WTC11 (cell line): ENCODE results near the gene NNT. TPM values are rescaled to one million over a fixed set of nuclear protein-coding genes. Genes with fewer than 3 reads are reported as not detected.
A peak's percentile ranks its signal among the peaks of the same experiment; 100 is the strongest.

Source experiments
- ATAC-seq: fragments of 200-7000 bp; cut with Tn5 transposase; 2 replicates; pipeline ENCODE4 v1.10.0; 2021; ENCODE audit warnings: mild to moderate bottlenecking, moderate library complexity
- CTCF ChIA-PET: fragments of 300-600 bp; sonication (Branson Sonifier 250); formaldehyde crosslinking; loops from one replicate; lab custom pipeline; 2021; ENCODE audit warnings: antibody characterized with exemption; lab: Charles Lee
- POLR2A ChIA-PET: fragments of 350-600 bp; sonication (Branson Sonifier 250); formaldehyde crosslinking; loops from one replicate; lab custom pipeline; 2021; ENCODE audit warnings: antibody characterized with exemption; lab: Charles Lee
- DNase-seq: peaks from one replicate; pipeline ENCODE4 v3.0.0; 2021; ENCODE audit warnings: low spot score
- H3K27ac Mint-ChIP-seq: 2 replicates; pipeline ENCODE4 v1.8.0; 2021; ENCODE audit warnings: mixed read lengths
- H3K27me3 Mint-ChIP-seq: 2 replicates; pipeline ENCODE4 v1.8.0; 2021; ENCODE audit warnings: low read depth, mild to moderate bottlenecking, moderate library complexity, mixed read lengths
- H3K36me3 Mint-ChIP-seq: 2 replicates; pipeline ENCODE4 v1.8.0; 2021; ENCODE audit warnings: mixed read lengths
- H3K4me1 Mint-ChIP-seq: 2 replicates; pipeline ENCODE4 v1.8.0; 2022; ENCODE audit warnings: mixed read lengths
- H3K4me3 Mint-ChIP-seq: 2 replicates; pipeline ENCODE4 v1.8.0; 2021; ENCODE audit warnings: mild to moderate bottlenecking, moderate library complexity, mixed read lengths
- H3K9me3 Mint-ChIP-seq: 2 replicates; pipeline ENCODE4 v1.8.0; 2021; ENCODE audit warnings: mixed read lengths
- CREM ChIP-seq: sonication (generic); formaldehyde crosslinking; IDR thresholded peaks from 2 replicates; pipeline ENCODE4 v1.8.1; 2022; ENCODE audit warnings: mild to moderate bottlenecking, missing genetic modification reagents, moderate library complexity
- ETV6 ChIP-seq: sonication (generic); formaldehyde crosslinking; IDR thresholded peaks from 2 replicates; pipeline ENCODE4 v1.8.1; 2022; ENCODE audit warnings: mild to moderate bottlenecking, missing genetic modification reagents
- GTF2I ChIP-seq: fragments of 250-450 bp; sonication (Bioruptor Pico); conservative IDR thresholded peaks from 2 replicates; pipeline ENCODE4 v1.4.0; 2021; ENCODE audit warnings: mild to moderate bottlenecking
- IRF2 ChIP-seq: sonication (generic); formaldehyde crosslinking; IDR thresholded peaks from 2 replicates; pipeline ENCODE4 v1.8.0; 2022; ENCODE audit warnings: low read depth, missing genetic modification reagents, borderline replicate concordance
- JAZF1 ChIP-seq: fragments of 250-450 bp; sonication (Bioruptor Pico); IDR thresholded peaks from 2 replicates; pipeline ENCODE4 v1.9.0; 2021; ENCODE audit warnings: moderate library complexity, mild to moderate bottlenecking, inconsistent platforms
- NFYB ChIP-seq: sonication (generic); formaldehyde crosslinking; conservative IDR thresholded peaks from 2 replicates; pipeline ENCODE4 v1.8.0; 2022; ENCODE audit warnings: low read depth, missing genetic modification reagents
- NR1H2 ChIP-seq: sonication (generic); formaldehyde crosslinking; IDR thresholded peaks from 2 replicates; pipeline ENCODE4 v1.9.0; 2021; ENCODE audit warnings: mild to moderate bottlenecking, moderate library complexity, missing genetic modification reagents
- RELA ChIP-seq: sonication (generic); formaldehyde crosslinking; IDR thresholded peaks from 2 replicates; pipeline ENCODE4 v1.8.1; 2022; ENCODE audit warnings: missing genetic modification reagents, mild to moderate bottlenecking, borderline replicate concordance
- TP53 ChIP-seq: sonication (generic); formaldehyde crosslinking; IDR thresholded peaks from 2 replicates; pipeline ENCODE4 v1.8.1; 2023; ENCODE audit warnings: mild to moderate bottlenecking, missing genetic modification reagents
- total RNA-seq: library from RNA; stranded (reverse); gene quantifications from 3 replicates; pipeline ENCODE4 v1.2.3, GENCODE V29; 2021
- TF ChIP-seq, protein P1 (sequence below): sonication (generic); formaldehyde crosslinking; IDR thresholded peaks from 2 replicates; pipeline ENCODE4 v1.8.1; 2023; ENCODE audit warnings: mild to moderate bottlenecking, missing genetic modification reagents, moderate library complexity
- TF ChIP-seq, protein P2 (sequence below): sonication (generic); formaldehyde crosslinking; IDR thresholded peaks from 2 replicates; pipeline ENCODE4 v1.8.0; 2022; ENCODE audit warnings: missing genetic modification reagents
- TF ChIP-seq, protein P3 (sequence below): sonication (generic); formaldehyde crosslinking; IDR thresholded peaks from 2 replicates; pipeline ENCODE4 v1.8.0; 2022; ENCODE audit warnings: mild to moderate bottlenecking, missing genetic modification reagents
- TF ChIP-seq, protein P4 (sequence below): sonication (generic); formaldehyde crosslinking; IDR thresholded peaks from 2 replicates; pipeline ENCODE4 v1.8.0; 2022; ENCODE audit warnings: mild to moderate bottlenecking, missing genetic modification reagents
- TF ChIP-seq, protein P5 (sequence below): fragments of 250-450 bp; sonication (Bioruptor Pico); conservative IDR thresholded peaks from 2 replicates; pipeline ENCODE4 v1.9.0; 2021; ENCODE audit warnings: mild to moderate bottlenecking
- TF ChIP-seq, protein P6 (sequence below): sonication (generic); formaldehyde crosslinking; IDR thresholded peaks from 2 replicates; pipeline ENCODE4 v1.8.0; 2023; ENCODE audit warnings: missing genetic modification reagents
- TF ChIP-seq, protein P7 (sequence below): sonication (generic); formaldehyde crosslinking; IDR thresholded peaks from 2 replicates; pipeline ENCODE4 v1.8.0; 2022; ENCODE audit warnings: mild to moderate bottlenecking, missing genetic modification reagents
- TF ChIP-seq, protein P8 (sequence below): sonication (generic); formaldehyde crosslinking; IDR thresholded peaks from 2 replicates; pipeline ENCODE4 v1.8.1; 2022; ENCODE audit warnings: low read depth, mild to moderate bottlenecking, moderate library complexity, missing genetic modification reagents, borderline replicate concordance
- TF ChIP-seq, protein P9 (sequence below): sonication (generic); formaldehyde crosslinking; IDR thresholded peaks from 2 replicates; pipeline ENCODE4 v1.8.0; 2023; ENCODE audit warnings: mild to moderate bottlenecking, missing genetic modification reagents
- TF ChIP-seq, protein P10 (sequence below): sonication (generic); formaldehyde crosslinking; IDR thresholded peaks from 2 replicates; pipeline ENCODE4 v1.8.1; 2022; ENCODE audit warnings: mild to moderate bottlenecking, moderate library complexity, missing genetic modification reagents

The NNT gene
- total RNA-seq, 1 experiment from 2014 or later: 37.6 TPM

DNA sequence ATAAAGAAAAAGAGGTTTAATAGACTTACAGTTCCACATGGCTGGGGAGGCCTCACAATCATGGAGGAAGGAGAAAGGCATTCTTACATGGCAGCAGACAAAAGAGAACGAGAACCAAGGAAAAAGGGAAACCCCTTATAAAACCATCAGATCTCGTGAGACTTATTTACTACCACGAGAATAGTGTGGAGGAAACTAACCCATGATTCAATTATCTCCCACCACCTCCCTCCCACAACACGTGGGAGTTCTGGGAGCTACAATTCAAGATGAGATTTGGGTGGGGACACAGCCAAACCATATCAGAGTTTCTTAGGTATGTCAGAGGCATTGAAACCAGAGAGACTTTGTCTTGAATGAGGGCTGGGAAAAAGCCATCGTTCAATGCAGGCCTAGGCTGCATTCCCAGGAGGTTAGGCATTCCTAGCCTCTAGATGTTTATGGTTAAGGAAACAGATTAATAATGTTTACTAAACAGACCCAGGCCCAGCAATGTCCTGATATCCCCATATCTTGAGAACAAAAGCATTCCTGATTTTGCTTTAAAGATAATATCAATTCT, 38.6 kb upstream of the NNT start:
- H3K27ac Mint-ChIP-seq: no peak overlapping the region
- no peaks in the 10 kb centered on the region for H3K36me3 Mint-ChIP-seq
- no peak overlapping the region for H3K4me3 Mint-ChIP-seq
- CTCF ChIA-PET: interaction anchor here (1.3 kb wide), 1 partner anchor 67 kb away, joined by 3 read pairs; no protein-coding TSS in a partner anchor
- ATAC-seq (no peak), DNase-seq (no peak)
- TF ChIP-seq, protein P1, sequence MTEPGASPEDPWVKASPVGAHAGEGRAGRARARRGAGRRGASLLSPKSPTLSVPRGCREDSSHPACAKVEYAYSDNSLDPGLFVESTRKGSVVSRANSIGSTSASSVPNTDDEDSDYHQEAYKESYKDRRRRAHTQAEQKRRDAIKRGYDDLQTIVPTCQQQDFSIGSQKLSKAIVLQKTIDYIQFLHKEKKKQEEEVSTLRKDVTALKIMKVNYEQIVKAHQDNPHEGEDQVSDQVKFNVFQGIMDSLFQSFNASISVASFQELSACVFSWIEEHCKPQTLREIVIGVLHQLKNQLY (CRISPR knock-in tag): no peak
- TF ChIP-seq NR1H2 (CRISPR knock-in tag): no peak
- TF ChIP-seq, protein P2, sequence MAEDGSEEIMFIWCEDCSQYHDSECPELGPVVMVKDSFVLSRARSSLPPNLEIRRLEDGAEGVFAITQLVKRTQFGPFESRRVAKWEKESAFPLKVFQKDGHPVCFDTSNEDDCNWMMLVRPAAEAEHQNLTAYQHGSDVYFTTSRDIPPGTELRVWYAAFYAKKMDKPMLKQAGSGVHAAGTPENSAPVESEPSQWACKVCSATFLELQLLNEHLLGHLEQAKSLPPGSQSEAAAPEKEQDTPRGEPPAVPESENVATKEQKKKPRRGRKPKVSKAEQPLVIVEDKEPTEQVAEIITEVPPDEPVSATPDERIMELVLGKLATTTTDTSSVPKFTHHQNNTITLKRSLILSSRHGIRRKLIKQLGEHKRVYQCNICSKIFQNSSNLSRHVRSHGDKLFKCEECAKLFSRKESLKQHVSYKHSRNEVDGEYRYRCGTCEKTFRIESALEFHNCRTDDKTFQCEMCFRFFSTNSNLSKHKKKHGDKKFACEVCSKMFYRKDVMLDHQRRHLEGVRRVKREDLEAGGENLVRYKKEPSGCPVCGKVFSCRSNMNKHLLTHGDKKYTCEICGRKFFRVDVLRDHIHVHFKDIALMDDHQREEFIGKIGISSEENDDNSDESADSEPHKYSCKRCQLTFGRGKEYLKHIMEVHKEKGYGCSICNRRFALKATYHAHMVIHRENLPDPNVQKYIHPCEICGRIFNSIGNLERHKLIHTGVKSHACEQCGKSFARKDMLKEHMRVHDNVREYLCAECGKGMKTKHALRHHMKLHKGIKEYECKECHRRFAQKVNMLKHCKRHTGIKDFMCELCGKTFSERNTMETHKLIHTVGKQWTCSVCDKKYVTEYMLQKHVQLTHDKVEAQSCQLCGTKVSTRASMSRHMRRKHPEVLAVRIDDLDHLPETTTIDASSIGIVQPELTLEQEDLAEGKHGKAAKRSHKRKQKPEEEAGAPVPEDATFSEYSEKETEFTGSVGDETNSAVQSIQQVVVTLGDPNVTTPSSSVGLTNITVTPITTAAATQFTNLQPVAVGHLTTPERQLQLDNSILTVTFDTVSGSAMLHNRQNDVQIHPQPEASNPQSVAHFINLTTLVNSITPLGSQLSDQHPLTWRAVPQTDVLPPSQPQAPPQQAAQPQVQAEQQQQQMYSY: no peak
- TF ChIP-seq, protein P3, sequence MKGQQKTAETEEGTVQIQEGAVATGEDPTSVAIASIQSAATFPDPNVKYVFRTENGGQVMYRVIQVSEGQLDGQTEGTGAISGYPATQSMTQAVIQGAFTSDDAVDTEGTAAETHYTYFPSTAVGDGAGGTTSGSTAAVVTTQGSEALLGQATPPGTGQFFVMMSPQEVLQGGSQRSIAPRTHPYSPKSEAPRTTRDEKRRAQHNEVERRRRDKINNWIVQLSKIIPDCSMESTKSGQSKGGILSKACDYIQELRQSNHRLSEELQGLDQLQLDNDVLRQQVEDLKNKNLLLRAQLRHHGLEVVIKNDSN (CRISPR knock-in tag): no peak
- TF ChIP-seq, protein P4, sequence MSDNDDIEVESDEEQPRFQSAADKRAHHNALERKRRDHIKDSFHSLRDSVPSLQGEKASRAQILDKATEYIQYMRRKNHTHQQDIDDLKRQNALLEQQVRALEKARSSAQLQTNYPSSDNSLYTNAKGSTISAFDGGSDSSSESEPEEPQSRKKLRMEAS: no peak
- H3K27me3 Mint-ChIP-seq: no peaks in the 10 kb centered on the region
- no peaks in the 10 kb centered on the region for H3K9me3 Mint-ChIP-seq
- H3K4me1 Mint-ChIP-seq: peaks cover 8% of the 10 kb centered on the region
- POLR2A ChIA-PET: no interaction called here

DNA sequence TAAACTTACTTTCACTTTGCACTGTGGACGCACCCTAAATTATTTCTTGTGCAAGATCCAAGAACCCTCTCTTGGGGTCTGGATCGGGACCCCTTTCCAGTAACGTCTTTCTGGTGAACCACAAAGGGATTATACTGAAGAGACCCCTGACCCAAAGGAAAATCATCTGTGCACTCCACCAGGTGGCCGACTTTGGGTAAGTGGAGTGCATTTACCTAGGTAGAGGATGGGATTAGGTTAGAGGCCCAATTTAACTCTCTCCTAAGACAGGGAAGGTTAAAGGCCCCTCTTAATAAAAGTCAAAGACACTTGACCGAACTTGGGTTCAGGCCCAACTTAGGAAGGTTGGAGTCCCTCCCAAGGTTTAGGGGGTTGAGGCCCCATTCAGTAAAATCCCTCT, 37.9 kb upstream of the NNT start:
- no peaks in the 10 kb centered on the region for H3K9me3 Mint-ChIP-seq
- no peak overlapping the region for H3K4me3 Mint-ChIP-seq
- ATAC-seq: peak; percentile 65
- POLR2A ChIA-PET: no interaction called here
- CTCF ChIA-PET: no interaction called here
- no peak for DNase-seq
- peaks cover 4% of the 10 kb centered on the region for H3K4me1 Mint-ChIP-seq
- no peaks in the 10 kb centered on the region for H3K27me3 Mint-ChIP-seq
- no peaks in the 10 kb centered on the region for H3K36me3 Mint-ChIP-seq
- H3K27ac Mint-ChIP-seq: no peak overlapping the region
- no peak for TF ChIP-seq JAZF1 (CRISPR knock-in tag)
- TF ChIP-seq, protein P5, sequence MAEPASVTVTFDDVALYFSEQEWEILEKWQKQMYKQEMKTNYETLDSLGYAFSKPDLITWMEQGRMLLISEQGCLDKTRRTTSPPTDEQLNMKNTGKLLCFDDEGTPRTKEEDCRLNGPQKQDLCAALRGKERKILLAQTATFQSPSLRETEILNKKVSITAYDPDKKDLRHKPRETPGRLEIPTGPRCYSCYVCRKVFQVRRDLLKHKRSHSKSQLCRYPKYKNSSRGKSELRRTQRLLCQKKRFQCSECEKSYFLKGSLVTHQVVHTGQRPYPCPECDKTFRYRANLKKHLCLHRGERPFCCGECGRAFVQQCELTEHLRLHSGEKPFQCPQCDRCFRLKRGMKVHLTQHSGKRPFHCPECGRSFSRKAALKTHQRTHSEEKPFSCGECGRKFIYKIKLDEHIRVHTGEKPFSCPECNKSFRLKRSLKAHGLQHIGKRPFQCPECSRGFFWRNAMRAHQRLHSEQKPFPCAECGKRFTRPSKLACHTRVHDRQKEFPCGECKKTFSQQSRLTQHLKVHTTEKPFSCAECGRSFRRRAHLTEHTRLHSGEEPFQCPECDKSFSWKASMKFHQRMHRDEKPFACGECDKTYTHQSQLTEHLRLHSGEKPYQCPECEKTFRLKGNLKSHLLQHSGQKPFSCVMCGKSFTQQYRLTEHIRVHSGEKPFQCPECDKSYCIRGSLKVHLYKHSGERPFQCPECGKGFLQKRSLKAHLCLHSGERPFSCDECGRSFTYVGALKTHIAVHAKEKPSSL (CRISPR knock-in tag): no peak
- no peak for TF ChIP-seq RELA (CRISPR knock-in tag)
- TF ChIP-seq, protein P4: no peak
- TF ChIP-seq TP53: no peak
- TF ChIP-seq, protein P6, sequence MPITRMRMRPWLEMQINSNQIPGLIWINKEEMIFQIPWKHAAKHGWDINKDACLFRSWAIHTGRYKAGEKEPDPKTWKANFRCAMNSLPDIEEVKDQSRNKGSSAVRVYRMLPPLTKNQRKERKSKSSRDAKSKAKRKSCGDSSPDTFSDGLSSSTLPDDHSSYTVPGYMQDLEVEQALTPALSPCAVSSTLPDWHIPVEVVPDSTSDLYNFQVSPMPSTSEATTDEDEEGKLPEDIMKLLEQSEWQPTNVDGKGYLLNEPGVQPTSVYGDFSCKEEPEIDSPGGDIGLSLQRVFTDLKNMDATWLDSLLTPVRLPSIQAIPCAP: no peak
- TF ChIP-seq ETV6 (CRISPR knock-in tag): no peak
- TF ChIP-seq, protein P7, sequence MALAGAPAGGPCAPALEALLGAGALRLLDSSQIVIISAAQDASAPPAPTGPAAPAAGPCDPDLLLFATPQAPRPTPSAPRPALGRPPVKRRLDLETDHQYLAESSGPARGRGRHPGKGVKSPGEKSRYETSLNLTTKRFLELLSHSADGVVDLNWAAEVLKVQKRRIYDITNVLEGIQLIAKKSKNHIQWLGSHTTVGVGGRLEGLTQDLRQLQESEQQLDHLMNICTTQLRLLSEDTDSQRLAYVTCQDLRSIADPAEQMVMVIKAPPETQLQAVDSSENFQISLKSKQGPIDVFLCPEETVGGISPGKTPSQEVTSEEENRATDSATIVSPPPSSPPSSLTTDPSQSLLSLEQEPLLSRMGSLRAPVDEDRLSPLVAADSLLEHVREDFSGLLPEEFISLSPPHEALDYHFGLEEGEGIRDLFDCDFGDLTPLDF (CRISPR knock-in tag): no peak
- TF ChIP-seq GTF2I (CRISPR knock-in tag): no peak
- no peak for TF ChIP-seq NR1H2 (CRISPR knock-in tag)
- TF ChIP-seq, protein P8, sequence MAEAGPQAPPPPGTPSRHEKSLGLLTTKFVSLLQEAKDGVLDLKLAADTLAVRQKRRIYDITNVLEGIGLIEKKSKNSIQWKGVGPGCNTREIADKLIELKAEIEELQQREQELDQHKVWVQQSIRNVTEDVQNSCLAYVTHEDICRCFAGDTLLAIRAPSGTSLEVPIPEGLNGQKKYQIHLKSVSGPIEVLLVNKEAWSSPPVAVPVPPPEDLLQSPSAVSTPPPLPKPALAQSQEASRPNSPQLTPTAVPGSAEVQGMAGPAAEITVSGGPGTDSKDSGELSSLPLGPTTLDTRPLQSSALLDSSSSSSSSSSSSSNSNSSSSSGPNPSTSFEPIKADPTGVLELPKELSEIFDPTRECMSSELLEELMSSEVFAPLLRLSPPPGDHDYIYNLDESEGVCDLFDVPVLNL: no peak
- no peak for TF ChIP-seq CREM (CRISPR knock-in tag)
- TF ChIP-seq NFYB (CRISPR knock-in tag): no peak
- TF ChIP-seq, protein P9, sequence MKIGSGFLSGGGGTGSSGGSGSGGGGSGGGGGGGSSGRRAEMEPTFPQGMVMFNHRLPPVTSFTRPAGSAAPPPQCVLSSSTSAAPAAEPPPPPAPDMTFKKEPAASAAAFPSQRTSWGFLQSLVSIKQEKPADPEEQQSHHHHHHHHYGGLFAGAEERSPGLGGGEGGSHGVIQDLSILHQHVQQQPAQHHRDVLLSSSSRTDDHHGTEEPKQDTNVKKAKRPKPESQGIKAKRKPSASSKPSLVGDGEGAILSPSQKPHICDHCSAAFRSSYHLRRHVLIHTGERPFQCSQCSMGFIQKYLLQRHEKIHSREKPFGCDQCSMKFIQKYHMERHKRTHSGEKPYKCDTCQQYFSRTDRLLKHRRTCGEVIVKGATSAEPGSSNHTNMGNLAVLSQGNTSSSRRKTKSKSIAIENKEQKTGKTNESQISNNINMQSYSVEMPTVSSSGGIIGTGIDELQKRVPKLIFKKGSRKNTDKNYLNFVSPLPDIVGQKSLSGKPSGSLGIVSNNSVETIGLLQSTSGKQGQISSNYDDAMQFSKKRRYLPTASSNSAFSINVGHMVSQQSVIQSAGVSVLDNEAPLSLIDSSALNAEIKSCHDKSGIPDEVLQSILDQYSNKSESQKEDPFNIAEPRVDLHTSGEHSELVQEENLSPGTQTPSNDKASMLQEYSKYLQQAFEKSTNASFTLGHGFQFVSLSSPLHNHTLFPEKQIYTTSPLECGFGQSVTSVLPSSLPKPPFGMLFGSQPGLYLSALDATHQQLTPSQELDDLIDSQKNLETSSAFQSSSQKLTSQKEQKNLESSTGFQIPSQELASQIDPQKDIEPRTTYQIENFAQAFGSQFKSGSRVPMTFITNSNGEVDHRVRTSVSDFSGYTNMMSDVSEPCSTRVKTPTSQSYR (CRISPR knock-in tag): no peak
- no peak for TF ChIP-seq IRF2 (CRISPR knock-in tag)
- TF ChIP-seq, protein P10, sequence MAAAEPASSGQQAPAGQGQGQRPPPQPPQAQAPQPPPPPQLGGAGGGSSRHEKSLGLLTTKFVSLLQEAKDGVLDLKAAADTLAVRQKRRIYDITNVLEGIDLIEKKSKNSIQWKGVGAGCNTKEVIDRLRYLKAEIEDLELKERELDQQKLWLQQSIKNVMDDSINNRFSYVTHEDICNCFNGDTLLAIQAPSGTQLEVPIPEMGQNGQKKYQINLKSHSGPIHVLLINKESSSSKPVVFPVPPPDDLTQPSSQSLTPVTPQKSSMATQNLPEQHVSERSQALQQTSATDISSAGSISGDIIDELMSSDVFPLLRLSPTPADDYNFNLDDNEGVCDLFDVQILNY: no peak
